Hepatocyte (in vitro differentiated cells): ENCODE results near the gene CUX1. TPM values are rescaled to one million over a fixed set of nuclear protein-coding genes. Genes with fewer than 3 reads are reported as not detected.

Experiments
- DNase-seq: peaks from one replicate; pipeline ENCODE4 v3.0.0-alpha.2; 2016; ENCODE audit warnings: low spot score
- H2AFZ ChIP-seq: fragments of 200-600 bp; sonication (generic); 2 replicates; pipeline ENCODE4 v1.6.0; 2016; ENCODE audit warnings: antibody characterized with exemption, mild to moderate bottlenecking
- H3K27ac ChIP-seq: fragments of 200-600 bp; sonication (generic); 2 replicates; pipeline ENCODE4 v1.5.1; 2016; ENCODE audit warnings: mild to moderate bottlenecking
- H3K27me3 ChIP-seq: fragments of 200-600 bp; sonication (generic); 2 replicates; pipeline ENCODE4 v1.6.1; 2016
- H3K36me3 ChIP-seq: fragments of 200-600 bp; sonication (generic); replicated peaks from 2 replicates; pipeline ENCODE4 v1.5.1; 2016; ENCODE audit warnings: low read depth; ENCODE audit not compliant: insufficient read depth
- H3K4me1 ChIP-seq: fragments of 200-600 bp; sonication (generic); 2 replicates; pipeline ENCODE4 v1.5.1; 2016; ENCODE audit warnings: mild to moderate bottlenecking, moderate library complexity; ENCODE audit not compliant: insufficient read depth
- H3K4me2 ChIP-seq: fragments of 200-600 bp; sonication (generic); 2 replicates; pipeline ENCODE4 v1.6.0; 2016
- H3K4me3 ChIP-seq: fragments of 200-600 bp; sonication (generic); 2 replicates; pipeline ENCODE4 v1.5.1; 2016; ENCODE audit warnings: mild to moderate bottlenecking
- H3K79me2 ChIP-seq: fragments of 200-600 bp; sonication (generic); 2 replicates; pipeline ENCODE4 v1.6.0; 2017; ENCODE audit warnings: mild to moderate bottlenecking
- H3K9me2 ChIP-seq: fragments of 200-600 bp; sonication (generic); replicated peaks from 2 replicates; pipeline ENCODE4 v1.6.0; 2017; ENCODE audit warnings: mild to moderate bottlenecking; ENCODE audit not compliant: insufficient read depth
- H3K9me3 ChIP-seq: fragments of 200-600 bp; sonication (generic); 2 replicates; pipeline ENCODE4 v1.5.1; 2016; ENCODE audit warnings: low read depth, mild to moderate bottlenecking
- H4K20me1 ChIP-seq: fragments of 200-600 bp; sonication (generic); 2 replicates; pipeline ENCODE4 v1.6.0; 2016; ENCODE audit warnings: mild to moderate bottlenecking; ENCODE audit not compliant: insufficient read depth, poor library complexity, severe bottlenecking
- EZH2 ChIP-seq: fragments of 200-600 bp; sonication (generic); IDR thresholded peaks from 2 replicates; pipeline ENCODE4 v1.6.1; 2016; ENCODE audit warnings: antibody characterized with exemption, mild to moderate bottlenecking, borderline replicate concordance
- EZH2phosphoT487 ChIP-seq: fragments of 200-600 bp; sonication (generic); IDR thresholded peaks from one replicate; pipeline ENCODE4 v1.6.1; 2018; ENCODE audit warnings: antibody characterized with exemption, mild to moderate bottlenecking, low read depth, moderate library complexity; ENCODE audit not compliant: unreplicated experiment, severe bottlenecking
- WGBS: methylation state at CpG from one replicate; pipeline ENCODE4 v1.1.6; 2016; ENCODE audit warnings: low lambda C conversion rate; ENCODE audit errors: missing lambda C conversion rate; 5-methylcytosine and 5-hydroxymethylcytosine counted together
- polyA plus RNA-seq: library from polyadenylated mRNA; unstranded; fragments of >200 nt; fragmentation: Nextera tagmentation; extraction: Ambion mirVana; gene quantifications from 2 replicates; pipeline ENCODE4 v1.2.1, GENCODE V29; 2016
- total RNA-seq: library from RNA; depleted of rRNA; stranded (reverse); fragments of >200 nt; gene quantifications from 2 replicates; pipeline ENCODE4 v1.2.3, GENCODE V29; 2014
- TF ChIP-seq, protein P1 (sequence below): fragments of 200-600 bp; sonication (generic); IDR thresholded peaks from 2 replicates; pipeline ENCODE4 v1.5.1; 2016; ENCODE audit warnings: antibody characterized with exemption, mild to moderate bottlenecking; ENCODE audit not compliant: poor library complexity

Gene CUX1
- total and polyA plus RNA-seq, 2 experiments from 2014 or later, result 60.1 to 76.8 TPM

DNA sequence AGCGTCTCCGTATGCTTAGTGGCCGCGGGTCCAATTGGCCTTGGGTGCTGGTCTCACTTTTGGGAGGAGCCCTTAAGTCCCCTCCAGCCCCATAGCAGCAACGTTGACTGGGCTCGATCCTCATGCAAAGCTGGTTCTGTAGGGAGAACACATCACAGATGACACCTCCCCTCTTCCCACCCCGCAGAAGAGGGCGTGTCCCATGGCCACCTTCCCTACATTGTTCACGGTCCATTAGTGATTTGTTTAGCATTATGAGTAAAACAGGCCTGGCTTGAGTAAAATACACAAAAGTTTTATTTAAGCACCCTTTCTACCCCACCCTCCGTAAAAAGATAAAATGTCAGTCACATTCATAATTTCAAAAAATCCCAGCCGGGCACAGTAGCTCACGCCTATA lies 380.2 kb downstream of the CUX1 start:
- Histone ChIP-seq H3K9me2 (no peaks in the 10 kb centered on the region), H3K9me3 (no peaks in the 10 kb centered on the region), H3K4me2 (no peak overlapping the region), H2AFZ (no peak overlapping the region), H3K36me3 (no peaks in the 10 kb centered on the region), H3K4me3 (no peak overlapping the region), H3K27me3 (no peaks in the 10 kb centered on the region), H3K27ac (no peak overlapping the region), H4K20me1 (no peaks in the 10 kb centered on the region), H3K4me1 (no peaks in the 10 kb centered on the region), H3K79me2 (no peaks in the 10 kb centered on the region)
- 88% methylated on average over 12 of the region's 12 CpGs for WGBS
- TF ChIP-seq, protein P1, sequence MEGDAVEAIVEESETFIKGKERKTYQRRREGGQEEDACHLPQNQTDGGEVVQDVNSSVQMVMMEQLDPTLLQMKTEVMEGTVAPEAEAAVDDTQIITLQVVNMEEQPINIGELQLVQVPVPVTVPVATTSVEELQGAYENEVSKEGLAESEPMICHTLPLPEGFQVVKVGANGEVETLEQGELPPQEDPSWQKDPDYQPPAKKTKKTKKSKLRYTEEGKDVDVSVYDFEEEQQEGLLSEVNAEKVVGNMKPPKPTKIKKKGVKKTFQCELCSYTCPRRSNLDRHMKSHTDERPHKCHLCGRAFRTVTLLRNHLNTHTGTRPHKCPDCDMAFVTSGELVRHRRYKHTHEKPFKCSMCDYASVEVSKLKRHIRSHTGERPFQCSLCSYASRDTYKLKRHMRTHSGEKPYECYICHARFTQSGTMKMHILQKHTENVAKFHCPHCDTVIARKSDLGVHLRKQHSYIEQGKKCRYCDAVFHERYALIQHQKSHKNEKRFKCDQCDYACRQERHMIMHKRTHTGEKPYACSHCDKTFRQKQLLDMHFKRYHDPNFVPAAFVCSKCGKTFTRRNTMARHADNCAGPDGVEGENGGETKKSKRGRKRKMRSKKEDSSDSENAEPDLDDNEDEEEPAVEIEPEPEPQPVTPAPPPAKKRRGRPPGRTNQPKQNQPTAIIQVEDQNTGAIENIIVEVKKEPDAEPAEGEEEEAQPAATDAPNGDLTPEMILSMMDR, result no peak
- TF ChIP-seq EZH2 (no peak), EZH2phosphoT487 (no peak)
- no peak for DNase-seq

DNA sequence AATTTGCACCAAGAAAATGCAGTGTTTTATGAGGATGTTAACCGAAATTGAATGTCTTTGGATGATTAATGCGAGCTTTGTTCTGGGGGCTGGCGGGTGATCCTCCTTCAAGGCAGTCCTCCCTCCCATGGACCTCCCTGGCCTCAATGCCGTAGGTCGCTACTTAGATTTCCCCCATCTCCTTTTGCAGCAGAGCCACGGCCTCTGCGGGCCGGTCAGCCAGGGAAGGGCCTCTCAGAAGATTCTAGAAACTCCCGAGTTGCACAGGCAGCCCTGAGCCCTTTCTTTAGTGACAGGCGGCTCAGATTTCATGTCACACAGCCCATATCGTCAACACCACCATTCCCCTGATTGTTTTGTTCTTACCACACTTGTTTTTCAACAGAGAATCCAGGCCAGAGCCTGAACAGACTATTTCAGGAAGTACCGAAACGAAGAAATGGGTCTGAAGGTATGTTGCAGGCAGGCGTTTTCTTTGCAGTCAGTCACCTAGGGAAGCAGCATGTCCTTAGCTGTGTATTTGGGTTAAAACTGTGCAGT lies 381.1 kb downstream of the CUX1 start:
- H3K4me3 ChIP-seq, result no peak overlapping the region
- H3K27me3 ChIP-seq, result no peaks in the 10 kb centered on the region
- no peak overlapping the region for H2AFZ ChIP-seq
- H3K4me2 ChIP-seq, result no peak overlapping the region
- H3K9me2 ChIP-seq, result no peaks in the 10 kb centered on the region
- H4K20me1 ChIP-seq, result no peaks in the 10 kb centered on the region
- H3K79me2 ChIP-seq, result no peaks in the 10 kb centered on the region
- no peak for DNase-seq
- no peak for TF ChIP-seq EZH2
- no peak for TF ChIP-seq EZH2phosphoT487
- TF ChIP-seq, protein P1, result no peak
- no peak overlapping the region for H3K27ac ChIP-seq
- H3K9me3 ChIP-seq, result no peaks in the 10 kb centered on the region
- no peaks in the 10 kb centered on the region for H3K4me1 ChIP-seq
- 84% methylated on average over 14 of the region's 14 CpGs for WGBS
- H3K36me3 ChIP-seq, result no peaks in the 10 kb centered on the region

DNA sequence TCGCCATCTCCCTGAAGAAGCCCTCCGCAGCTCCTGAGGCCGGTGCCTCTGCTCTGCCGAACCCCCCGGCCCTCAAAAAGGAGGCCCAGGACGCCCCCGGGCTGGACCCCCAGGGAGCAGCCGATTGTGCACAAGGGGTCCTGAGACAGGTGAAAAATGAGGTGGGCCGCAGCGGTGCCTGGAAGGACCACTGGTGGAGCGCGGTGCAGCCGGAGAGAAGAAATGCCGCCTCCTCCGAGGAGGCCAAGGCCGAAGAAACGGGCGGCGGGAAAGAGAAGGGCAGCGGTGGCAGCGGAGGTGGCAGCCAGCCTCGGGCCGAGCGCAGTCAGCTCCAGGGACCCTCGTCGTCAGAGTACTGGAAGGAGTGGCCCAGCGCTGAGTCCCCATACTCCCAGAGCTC lies 384.1 kb downstream of the CUX1 start:
- H3K4me1 ChIP-seq, result no peaks in the 10 kb centered on the region
- no peak overlapping the region for H3K27ac ChIP-seq
- no peaks in the 10 kb centered on the region for H3K36me3 ChIP-seq
- H3K4me3 ChIP-seq, result no peak overlapping the region
- no peak for TF ChIP-seq EZH2
- TF ChIP-seq, protein P1, result no peak
- no peak for TF ChIP-seq EZH2phosphoT487
- 97% methylated on average over 11 of the region's 27 CpGs for WGBS
- no peak overlapping the region for H2AFZ ChIP-seq
- no peak overlapping the region for H3K4me2 ChIP-seq
- H3K27me3 ChIP-seq, result no peaks in the 10 kb centered on the region
- H4K20me1 ChIP-seq, result no peaks in the 10 kb centered on the region
- H3K9me3 ChIP-seq, result no peaks in the 10 kb centered on the region
- no peaks in the 10 kb centered on the region for H3K9me2 ChIP-seq
- no peak for DNase-seq
- H3K79me2 ChIP-seq, result no peaks in the 10 kb centered on the region
